PC-9 (cell line): Measurements from ENCODE around the gene USP3. TPM values are rescaled to one million over a fixed set of nuclear protein-coding genes. Genes with fewer than 3 reads are reported as not detected.

Source experiments
- BruUV-seq: library from RNA; stranded (reverse); fragments of 400-500 nt; replicated peaks from 2 replicates; lab custom pipeline; 2021; lab: Mats Ljungman, UMichigan
- CTCF ChIA-PET: fragments of 300-600 bp; sonication (Branson Sonifier 250); formaldehyde crosslinking; loops from one replicate; lab custom pipeline; 2022; ENCODE audit warnings: antibody characterized with exemption; lab: Charles Lee
- POLR2A ChIA-PET: fragments of 300-600 bp; sonication (Branson Sonifier 250); formaldehyde crosslinking; loops from one replicate; lab custom pipeline; 2022; ENCODE audit warnings: antibody characterized with exemption; ENCODE audit not compliant: unreplicated experiment; lab: Charles Lee
- DNase-seq, 2 experiments: peaks; one replicate each; pipeline versions ENCODE4 v3.0.0 to v3.0.0-alpha.2; 2015 to 2022; ENCODE audit warnings: mixed read lengths in 1 of 2
- H2AFZ ChIP-seq: fragments of 200-600 bp; sonication (generic); 2 replicates; pipeline ENCODE4 v1.8.1; 2017; ENCODE audit warnings: antibody characterized with exemption
- H3F3A ChIP-seq: fragments of 200-600 bp; sonication (generic); 2 replicates; pipeline ENCODE4 v1.8.1; 2017; ENCODE audit warnings: antibody characterized with exemption, mild to moderate bottlenecking, low read depth; ENCODE audit not compliant: insufficient read depth
- H3K27ac ChIP-seq: fragments of 200-600 bp; sonication (generic); 2 replicates; pipeline ENCODE4 v1.6.1; 2016; ENCODE audit warnings: mixed run types
- H3K27me3 ChIP-seq: fragments of 200-600 bp; sonication (generic); 2 replicates; pipeline ENCODE4 v1.6.1; 2016; ENCODE audit warnings: low read depth, mixed run types; ENCODE audit not compliant: insufficient read depth
- H3K36me3 ChIP-seq: fragments of 200-600 bp; sonication (generic); 2 replicates; pipeline ENCODE4 v1.6.1; 2016; ENCODE audit warnings: low read depth, mixed run types
- H3K4me1 ChIP-seq: fragments of 200-600 bp; sonication (generic); replicated peaks from 2 replicates; pipeline ENCODE4 v1.6.1; 2016; ENCODE audit warnings: mixed run types; ENCODE audit not compliant: insufficient read depth
- H3K4me2 ChIP-seq: fragments of 200-600 bp; sonication (generic); 2 replicates; pipeline ENCODE4 v1.6.1; 2017; ENCODE audit warnings: mixed run types
- H3K4me3 ChIP-seq: fragments of 200-600 bp; sonication (generic); 2 replicates; pipeline ENCODE4 v1.6.1; 2016; ENCODE audit warnings: mixed run types
- H3K79me2 ChIP-seq: fragments of 200-600 bp; sonication (generic); 2 replicates; pipeline ENCODE4 v1.6.1; 2017; ENCODE audit warnings: low read depth, mixed run types
- H3K9me2 ChIP-seq: fragments of 200-600 bp; sonication (generic); 2 replicates; pipeline ENCODE4 v1.8.1; 2017; ENCODE audit warnings: mild to moderate bottlenecking; ENCODE audit not compliant: insufficient read depth
- H3K9me3 ChIP-seq: fragments of 200-600 bp; sonication (generic); 2 replicates; pipeline ENCODE4 v1.8.1; 2016; ENCODE audit warnings: low read depth; ENCODE audit not compliant: insufficient read depth
- H4K20me1 ChIP-seq: fragments of 200-600 bp; sonication (generic); 2 replicates; pipeline ENCODE4 v1.8.1; 2017; ENCODE audit not compliant: insufficient read depth
- EZH2 ChIP-seq: fragments of 200-600 bp; sonication (generic); IDR thresholded peaks from 2 replicates; pipeline ENCODE4 v1.8.0; 2017; ENCODE audit warnings: antibody characterized with exemption, low read depth
- intact Hi-C: fragments of 100-400 bp; cut with micrococcal nuclease; formaldehyde crosslinking; loops from one replicate; pipeline ENCODE4 v1.10.0; 2022; ENCODE audit not compliant: unreplicated experiment
- total RNA-seq: library from RNA; stranded (reverse); gene quantifications from 2 replicates; pipeline ENCODE4 v1.2.3, GENCODE V29; 2021
- TF ChIP-seq, protein P1 (sequence below): fragments of 200-600 bp; sonication (generic); conservative IDR thresholded peaks from 2 replicates; pipeline ENCODE4 v1.6.1; 2017; ENCODE audit warnings: mixed run types, antibody characterized with exemption, mild to moderate bottlenecking, moderate library complexity

USP3 gene
- total RNA-seq, 1 experiment from 2014 or later = 57.5 TPM

GRCh38 chr15:63601026-63601703 is 96.8 kb downstream of the USP3 start:
- BruUV-seq = no TSS peak
- Histone ChIP-seq H3K4me3 (peak overlapping the region; percentile 82), H3K4me1 (peaks cover 6% of the 10 kb centered on the region; the same call in 1 of the 2 replicates), H3K9me3 (no peaks in the 10 kb centered on the region), H4K20me1 (no peaks in the 10 kb centered on the region), H3K27ac (0 out of 2 replicates have a peak overlapping the region, but pooled peaks have one; percentile 25), H3K9me2 (no peaks in the 10 kb centered on the region), H2AFZ (peak overlapping the region; percentile 89), H3F3A (peaks cover 8% of the 10 kb centered on the region; the same call in 1 of the 2 replicates), H3K79me2 (no peaks in the 10 kb centered on the region), H3K4me2 (peak overlapping the region; percentile 80), H3K27me3 (no peaks in the 10 kb centered on the region), H3K36me3 (no peaks in the 10 kb centered on the region)
- TF ChIP-seq EZH2 = no peak
- TF ChIP-seq, protein P1, sequence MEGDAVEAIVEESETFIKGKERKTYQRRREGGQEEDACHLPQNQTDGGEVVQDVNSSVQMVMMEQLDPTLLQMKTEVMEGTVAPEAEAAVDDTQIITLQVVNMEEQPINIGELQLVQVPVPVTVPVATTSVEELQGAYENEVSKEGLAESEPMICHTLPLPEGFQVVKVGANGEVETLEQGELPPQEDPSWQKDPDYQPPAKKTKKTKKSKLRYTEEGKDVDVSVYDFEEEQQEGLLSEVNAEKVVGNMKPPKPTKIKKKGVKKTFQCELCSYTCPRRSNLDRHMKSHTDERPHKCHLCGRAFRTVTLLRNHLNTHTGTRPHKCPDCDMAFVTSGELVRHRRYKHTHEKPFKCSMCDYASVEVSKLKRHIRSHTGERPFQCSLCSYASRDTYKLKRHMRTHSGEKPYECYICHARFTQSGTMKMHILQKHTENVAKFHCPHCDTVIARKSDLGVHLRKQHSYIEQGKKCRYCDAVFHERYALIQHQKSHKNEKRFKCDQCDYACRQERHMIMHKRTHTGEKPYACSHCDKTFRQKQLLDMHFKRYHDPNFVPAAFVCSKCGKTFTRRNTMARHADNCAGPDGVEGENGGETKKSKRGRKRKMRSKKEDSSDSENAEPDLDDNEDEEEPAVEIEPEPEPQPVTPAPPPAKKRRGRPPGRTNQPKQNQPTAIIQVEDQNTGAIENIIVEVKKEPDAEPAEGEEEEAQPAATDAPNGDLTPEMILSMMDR = no peak
- peak in 1 of 2 experiments; percentile 27 for DNase-seq
- intact Hi-C loops = loop anchor here (2.0 to 5.0 kb wide), 3 partner anchors 134 to 491 kb away; partner anchors contain the start of gene CIAO2A
- ChIA-PET CTCF (interaction anchor here (0.5 to 2.1 kb wide), 3 partner anchors 9 to 340 kb away, joined by 3 to 8 read pairs (median 3); no protein-coding TSS in a partner anchor), POLR2A (interaction anchor here (0.6 kb wide), 1 partner anchor 151 kb away, joined by 3 read pairs; no protein-coding TSS in a partner anchor)

GRCh38 chr15:63601704-63602185 is 97.4 kb downstream of the USP3 start:
- intact Hi-C loops = loop anchor here (2.0 to 5.0 kb wide), 3 partner anchors 135 to 491 kb away; partner anchors contain the start of gene CIAO2A
- CTCF ChIA-PET = interaction anchor here (0.5 kb wide), 1 partner anchor 339 kb away, joined by 3 read pairs; no protein-coding TSS in a partner anchor
- peak overlapping the region; percentile 89 for H2AFZ ChIP-seq

DNA sequence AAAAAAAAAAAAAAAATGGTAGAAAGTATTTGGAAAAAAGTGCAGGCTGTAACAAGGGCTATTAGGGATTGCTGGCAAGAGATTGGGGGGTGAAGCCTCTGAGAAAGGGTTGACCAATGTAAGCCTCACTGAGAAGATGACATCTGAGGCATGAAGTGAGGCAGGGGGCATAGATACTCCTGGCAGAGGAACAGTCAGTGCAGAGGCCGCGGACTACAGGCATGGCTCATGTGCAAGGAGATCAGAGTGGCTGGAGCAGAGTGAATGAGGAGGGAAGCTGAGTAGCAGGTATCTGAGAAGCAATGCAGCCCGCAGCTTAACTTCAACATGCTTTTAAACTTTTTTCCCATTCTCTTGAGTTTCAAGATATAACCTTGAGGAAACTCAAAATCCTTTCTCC is 98.2 kb downstream of the USP3 start:
- H3K4me1 ChIP-seq = peaks cover 6% of the 10 kb centered on the region; the same call in 1 of the 2 replicates
- H4K20me1 ChIP-seq = no peaks in the 10 kb centered on the region
- no peak overlapping the region; the same call in 1 of the 2 replicates for H3K4me2 ChIP-seq
- peaks cover 8% of the 10 kb centered on the region; the same call in 1 of the 2 replicates for H3F3A ChIP-seq
- TF ChIP-seq, protein P1 = no peak
- TF ChIP-seq EZH2 = no peak
- no peaks in the 10 kb centered on the region for H3K9me2 ChIP-seq
- DNase-seq = no peak
- BruUV-seq = no TSS peak
- ChIA-PET POLR2A (no interaction called here), CTCF (no interaction called here)
- H3K27me3 ChIP-seq = no peaks in the 10 kb centered on the region
- no peaks in the 10 kb centered on the region for H3K36me3 ChIP-seq
- no peaks in the 10 kb centered on the region for H3K79me2 ChIP-seq
- intact Hi-C loops = loop anchor here (5.0 kb wide), 2 partner anchors 315 to 490 kb away; partner anchors contain the start of gene CIAO2A
- no peaks in the 10 kb centered on the region for H3K9me3 ChIP-seq
- H3K27ac ChIP-seq = no peak overlapping the region
- H3K4me3 ChIP-seq = no peak overlapping the region
- H2AFZ ChIP-seq = no peak overlapping the region

More at GRCh38 chr15:63601704-63602185, 97.4 kb downstream of the USP3 start:
- Histone ChIP-seq H3K36me3 (no peaks in the 10 kb centered on the region), H3K27ac (no peak overlapping the region), H3K79me2 (no peaks in the 10 kb centered on the region), H3K4me2 (peak overlapping the region; percentile 80), H3K27me3 (no peaks in the 10 kb centered on the region), H3K9me3 (no peaks in the 10 kb centered on the region), H3K4me1 (peaks cover 6% of the 10 kb centered on the region; the same call in 1 of the 2 replicates), H3K4me3 (peak overlapping the region; percentile 82), H3F3A (peaks cover 8% of the 10 kb centered on the region; the same call in 1 of the 2 replicates), H4K20me1 (no peaks in the 10 kb centered on the region), H3K9me2 (no peaks in the 10 kb centered on the region)
- TF ChIP-seq, protein P1 = no peak
- no peak for TF ChIP-seq EZH2
- POLR2A ChIA-PET = interaction anchor here (0.6 kb wide), 3 partner anchors 150 to 494 kb away, joined by 3 to 4 read pairs (median 3); no protein-coding TSS in a partner anchor
- no TSS peak for BruUV-seq
- DNase-seq = peak in 1 of 2 experiments; percentile 14
